Dedifferentiated amniotic fluid mesenchymal stem cell (primary cell): ENCODE measurements around the gene IPMK.

ENCODE experiments used
- DNase-seq: peaks from one replicate; pipeline ENCODE4 v3.0.0-alpha.2; 2016; ENCODE audit errors: extremely low spot score

IPMK gene

DNA sequence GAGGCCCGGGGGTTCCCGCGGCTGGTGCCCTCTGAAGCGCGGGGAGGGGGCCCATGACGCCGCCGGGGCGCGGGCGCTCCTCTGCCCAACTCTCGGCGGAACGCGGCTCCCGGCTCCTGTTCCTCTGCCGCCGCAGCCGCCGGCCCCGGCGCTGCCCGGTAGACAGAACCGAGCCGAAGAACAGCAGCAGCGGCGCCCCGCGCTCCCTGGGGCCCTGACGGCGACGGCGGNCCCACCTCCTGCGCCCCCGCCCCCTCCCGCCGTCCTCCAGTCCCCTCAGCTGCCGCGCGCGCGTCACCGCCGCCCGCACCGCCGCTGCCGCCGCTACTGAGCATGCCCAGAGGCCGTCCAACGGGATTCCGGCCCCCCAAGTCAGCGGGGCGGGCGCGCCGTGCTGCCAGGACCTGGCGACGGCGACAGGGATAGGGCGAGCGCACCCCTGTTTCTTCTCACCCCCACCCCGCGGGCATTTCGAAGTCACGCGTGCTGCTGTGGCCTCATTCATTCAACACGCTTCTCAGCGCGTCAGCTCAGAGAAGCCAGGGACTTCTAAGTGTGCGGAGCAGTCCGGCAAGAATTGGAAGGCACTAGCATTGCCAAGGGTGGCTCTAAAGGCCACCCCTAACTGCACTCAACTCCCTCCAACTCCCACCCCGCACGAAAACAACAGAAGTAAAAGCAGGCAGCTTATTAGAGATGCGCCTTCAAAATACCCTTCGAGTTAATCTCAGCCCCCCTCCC lies at the start of gene IPMK:
Gene IPMK, minus strand, starts transcription at position 182 of the 741 bp plus-strand sequence. CDS start 283 bp downstream, outside the sequence.
- peak; percentile 79 for DNase-seq

DNA sequence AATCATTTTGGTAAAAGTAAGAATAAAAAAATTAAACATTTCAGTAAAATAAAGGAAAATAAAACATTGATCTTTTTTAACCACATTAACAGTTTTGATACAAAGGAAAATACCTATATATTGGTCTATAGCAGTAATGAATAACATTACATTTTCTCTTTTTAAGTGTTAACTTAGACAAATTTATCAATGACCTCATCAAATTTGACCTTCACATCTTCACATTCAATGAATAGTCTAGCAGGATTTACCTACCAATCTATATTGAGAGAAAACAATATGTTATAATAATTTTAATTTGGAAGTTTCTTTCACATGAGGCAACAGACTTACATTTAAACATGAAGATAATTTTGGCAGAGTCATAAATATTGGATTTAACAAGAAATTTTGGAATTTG lies 49.2 kb upstream of the IPMK start:
- no peak for DNase-seq

DNA sequence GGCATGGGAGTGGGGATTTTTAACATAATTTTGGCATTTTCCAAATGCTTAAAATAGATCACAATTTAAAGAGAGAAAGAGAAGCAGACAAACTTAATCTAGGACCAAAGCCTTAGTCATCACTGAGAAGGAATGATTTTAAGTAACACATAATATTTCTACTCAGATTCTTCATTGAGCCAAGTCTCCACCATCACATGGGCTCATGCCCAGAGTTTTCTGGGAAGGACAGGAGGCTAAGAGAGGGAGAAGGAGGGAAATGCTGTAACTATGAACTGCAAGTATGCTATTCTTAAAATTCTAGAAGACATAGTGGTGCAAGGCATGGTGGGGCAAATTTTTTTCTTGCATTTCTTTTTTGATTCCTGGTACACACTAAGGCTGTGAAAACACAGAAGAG lies 43.3 kb upstream of the IPMK start:
- no peak for DNase-seq

DNA sequence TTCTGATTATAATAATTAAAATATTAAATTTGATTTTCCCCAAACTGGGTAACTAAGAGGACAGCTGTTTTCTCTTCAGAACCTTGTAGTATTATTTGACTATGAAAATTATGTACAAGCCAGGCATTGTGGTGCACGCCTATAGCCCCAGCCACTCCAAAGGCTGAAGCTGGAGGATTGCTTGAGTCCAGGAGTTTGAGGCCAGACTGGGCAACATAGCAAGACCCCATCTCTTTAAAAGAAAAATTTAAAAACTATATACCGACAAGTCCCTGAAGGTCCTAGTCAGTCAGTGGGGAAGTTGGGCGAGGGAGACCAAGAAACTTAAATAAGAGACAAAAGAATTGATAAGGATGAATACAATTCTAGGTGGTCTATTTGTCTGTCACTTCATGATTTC lies 40.0 kb upstream of the IPMK start:
- DNase-seq: no peak

DNA sequence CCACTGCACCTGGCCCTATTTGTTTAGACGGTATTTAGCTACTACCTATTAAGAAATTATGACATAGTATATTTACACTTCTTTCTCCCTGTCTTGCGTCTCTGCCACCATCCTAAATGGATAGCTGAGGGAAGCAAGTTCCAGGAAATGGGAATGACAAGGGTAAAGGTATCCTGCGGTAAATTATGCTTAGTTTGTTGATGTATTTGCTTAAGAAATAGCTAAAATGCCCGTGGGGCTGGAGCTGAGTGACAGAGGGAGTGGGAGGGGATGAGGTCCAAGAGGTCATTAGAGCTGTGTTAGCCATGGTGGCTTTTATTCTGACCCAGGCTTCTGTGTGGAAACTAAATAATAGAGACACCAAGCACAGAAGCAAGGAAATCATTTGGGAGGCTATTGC lies 38.1 kb upstream of the IPMK start:
- DNase-seq: no peak

DNA sequence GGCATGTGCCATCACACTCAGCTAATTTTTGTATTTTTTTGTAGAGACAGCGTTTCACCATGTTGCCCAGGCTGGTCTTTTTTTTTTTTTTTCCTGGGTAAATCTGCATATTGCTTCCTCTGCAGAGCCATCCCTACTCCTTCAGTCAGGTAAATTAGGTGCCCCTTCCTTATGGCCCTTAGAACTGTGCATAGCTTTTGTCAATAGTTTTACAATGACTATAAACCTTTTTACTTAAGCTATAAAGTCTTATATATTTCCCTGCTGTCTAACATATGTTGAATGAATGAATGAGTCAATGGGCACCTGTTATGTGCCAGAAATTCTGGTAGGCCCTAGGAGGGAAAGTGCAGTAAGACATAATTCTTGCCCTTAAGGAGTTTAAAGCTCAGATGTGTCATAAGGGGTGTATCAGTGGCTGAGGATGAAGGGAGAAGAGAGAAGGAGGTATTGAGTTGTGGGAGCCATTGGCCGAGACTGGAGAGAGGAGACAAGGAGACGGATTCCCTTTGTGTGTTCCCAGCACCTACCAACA lies 36.5 kb upstream of the IPMK start:
- no peak for DNase-seq

DNA sequence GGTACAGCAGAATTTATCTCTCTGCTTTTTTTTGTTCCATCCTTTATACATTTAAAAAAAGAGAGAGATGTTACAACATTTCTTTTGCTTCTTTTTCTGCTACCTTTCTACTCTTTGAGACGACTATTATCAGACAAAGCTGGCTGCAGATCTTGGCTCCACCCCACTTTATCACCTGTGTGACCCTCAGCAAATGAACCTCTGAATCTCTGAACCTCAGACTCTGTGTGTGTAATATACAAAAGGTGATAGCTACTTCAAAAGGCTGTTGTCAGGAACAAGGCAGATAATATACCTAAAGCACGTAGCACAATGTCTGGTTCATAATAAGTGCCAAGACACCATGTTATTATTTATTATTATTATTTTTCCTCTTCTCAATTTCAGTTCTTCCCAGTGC lies 34.6 kb upstream of the IPMK start:
- no peak for DNase-seq

DNA sequence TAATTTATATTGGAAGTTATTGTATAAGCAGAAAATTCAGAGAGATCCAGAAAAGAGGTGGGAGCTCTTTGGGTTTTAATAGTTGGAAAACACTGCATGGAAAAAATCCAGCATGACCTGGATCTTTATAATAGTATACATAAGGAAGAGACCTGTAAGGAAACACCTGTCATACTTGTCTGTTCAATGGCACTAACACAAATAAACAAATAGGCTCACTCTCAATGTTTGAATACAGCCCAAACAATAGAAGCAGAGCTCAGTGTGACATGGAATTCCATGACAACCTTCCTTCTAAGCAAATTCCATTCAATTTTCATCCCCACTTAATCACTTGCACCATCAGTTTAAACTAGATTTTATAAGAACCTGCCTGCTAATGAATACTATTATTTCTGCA lies 33.0 kb upstream of the IPMK start:
- DNase-seq: no peak

DNA sequence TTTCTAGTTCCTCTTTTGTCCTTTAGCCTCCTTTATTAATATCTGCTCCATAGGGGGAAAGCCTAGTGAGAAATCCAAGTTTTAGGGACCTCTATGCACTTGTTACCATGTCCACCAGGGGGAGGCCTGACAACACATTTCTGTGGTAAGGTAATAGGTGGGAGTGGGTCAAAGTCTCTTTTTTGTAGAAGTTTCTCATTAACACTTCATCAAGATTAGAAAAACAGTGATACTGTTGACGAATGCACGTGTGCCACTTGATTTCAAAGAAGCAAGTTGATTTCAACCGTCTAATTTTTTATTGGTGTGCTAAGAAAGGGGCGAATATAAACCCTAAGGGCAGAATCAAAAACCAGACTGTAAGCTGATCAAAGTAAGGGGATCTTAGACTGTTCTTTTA lies 31.9 kb upstream of the IPMK start:
- DNase-seq: no peak

DNA sequence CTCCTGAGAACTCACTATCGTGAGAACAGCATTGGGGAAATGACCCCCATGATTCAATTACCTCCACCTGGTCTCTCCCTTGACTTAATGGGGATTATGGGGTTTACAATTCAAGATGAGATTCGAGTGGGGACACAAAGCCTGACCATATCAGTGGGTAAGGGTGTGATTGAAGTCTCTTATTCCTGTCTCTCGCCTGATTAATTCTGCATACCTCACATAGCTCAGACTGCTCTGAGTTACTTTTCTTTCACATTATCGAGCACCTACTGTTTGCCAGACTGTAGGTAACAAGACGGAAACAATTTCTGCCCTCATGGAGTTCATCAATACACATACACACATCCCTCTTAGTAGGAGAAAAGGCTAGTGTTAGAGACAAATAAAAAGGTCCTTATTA lies 26.3 kb upstream of the IPMK start:
- DNase-seq: no peak

DNA sequence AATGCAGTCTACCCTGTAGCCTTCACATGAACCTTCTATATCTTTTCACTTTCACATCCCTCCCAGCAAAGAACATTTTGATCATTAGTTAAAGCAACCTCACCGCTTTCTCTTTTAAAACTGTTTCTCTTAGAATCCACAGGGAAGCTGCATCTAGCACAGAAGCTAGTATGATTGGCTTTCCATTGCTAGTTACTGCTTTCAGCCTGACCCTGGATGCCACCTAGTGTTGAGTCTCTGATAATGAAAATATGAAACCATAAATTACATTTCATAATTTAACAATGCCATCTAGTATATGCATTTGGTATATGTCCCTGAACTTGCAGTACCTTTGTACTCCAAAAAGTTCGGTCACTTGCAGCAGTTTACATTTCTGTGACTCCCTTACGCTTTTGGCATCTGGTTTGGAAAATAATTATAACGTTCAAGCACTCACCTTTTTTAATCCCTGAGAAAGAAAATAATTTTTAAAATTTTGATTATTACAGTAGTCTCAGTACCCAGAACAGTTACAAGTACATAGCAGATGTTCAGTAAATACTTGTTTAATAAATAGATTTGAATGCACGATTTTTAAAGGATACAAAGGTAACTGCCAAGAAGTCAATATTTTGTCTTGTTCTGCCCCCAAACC lies 24.0 kb upstream of the IPMK start:
- DNase-seq: peak; percentile 84

DNA sequence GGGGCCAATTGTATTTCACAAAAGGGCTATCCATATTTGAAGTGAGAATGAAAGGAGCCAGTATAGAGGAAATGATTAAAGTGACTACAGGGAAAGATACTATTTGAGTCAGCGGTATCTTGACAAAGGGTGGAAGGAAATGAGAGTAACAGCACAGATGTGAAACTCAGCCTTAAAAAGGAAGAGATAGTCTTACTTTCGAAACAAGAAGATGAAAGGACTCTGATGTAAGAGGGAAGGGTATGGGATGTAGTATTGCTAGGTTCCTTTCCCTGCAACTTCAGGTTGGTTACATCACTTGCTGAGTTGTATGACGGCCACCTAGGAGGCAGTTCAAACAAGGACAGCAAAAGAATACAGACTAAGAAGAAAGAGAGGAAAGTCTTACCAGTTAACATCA lies 14.9 kb upstream of the IPMK start:
- no peak for DNase-seq

DNA sequence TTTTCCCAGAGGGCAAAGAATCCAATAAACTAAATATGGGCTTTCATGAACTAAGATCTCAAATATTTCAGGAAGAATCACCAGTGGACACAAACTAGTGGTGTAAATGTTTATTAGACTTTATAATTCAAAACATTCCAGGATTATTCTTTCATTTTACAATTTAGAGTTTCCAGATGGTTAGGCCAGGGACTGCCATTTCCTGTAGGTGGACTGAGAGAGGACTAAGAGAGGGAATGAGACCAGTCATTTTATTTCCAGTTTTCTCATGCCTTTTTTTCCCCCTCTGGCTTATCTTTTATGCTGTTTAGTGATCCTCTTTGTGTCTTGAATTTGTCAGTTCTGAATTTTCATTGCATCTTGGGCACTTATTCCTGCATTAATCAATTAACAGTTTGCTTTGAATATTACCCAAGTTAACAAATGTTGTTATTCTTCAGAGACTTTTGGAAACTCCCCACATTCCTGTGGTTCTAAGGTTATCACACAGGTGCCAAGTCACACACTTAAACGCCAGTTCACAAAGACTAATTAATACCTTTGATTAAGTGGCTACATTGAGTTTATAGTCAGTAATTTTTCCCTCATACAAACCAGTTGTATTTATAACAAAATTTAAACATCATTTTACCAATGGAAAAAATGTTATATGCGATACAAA lies 13.5 kb upstream of the IPMK start:
- DNase-seq: no peak

DNA sequence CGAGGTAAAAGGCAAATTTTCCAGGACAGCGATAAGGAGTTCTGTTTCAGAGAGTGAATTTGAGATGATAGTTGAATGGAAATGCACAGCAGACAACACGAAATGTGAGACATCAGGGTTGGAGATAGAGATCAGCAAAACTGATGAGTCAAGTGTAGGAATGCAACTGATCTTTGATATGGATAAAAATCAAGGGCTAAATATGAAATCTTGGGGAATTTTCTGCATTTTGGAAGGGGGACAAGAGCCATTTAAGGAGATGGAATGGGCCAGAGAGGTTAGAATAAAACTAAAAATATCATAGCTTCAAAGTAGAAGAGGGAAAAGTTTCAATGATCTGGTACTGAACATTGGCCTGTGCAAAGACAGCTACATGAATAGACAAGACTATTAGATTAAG lies 12.8 kb upstream of the IPMK start:
- no peak for DNase-seq

DNA sequence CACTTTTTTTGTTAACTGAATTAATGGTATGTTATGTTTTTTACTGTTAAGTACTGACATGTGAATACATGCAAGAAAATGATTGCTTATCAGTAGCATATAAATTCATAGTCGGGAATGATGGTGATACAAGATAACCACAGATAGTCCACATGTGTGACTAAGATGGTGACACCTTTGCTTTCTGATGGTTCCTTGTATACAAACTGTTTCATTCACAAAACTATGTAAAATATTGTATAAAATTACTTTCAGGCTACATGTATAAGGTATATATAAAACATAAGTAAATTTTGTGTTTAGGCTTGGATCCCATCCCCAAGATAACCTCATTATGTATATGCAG lies 11.2 kb upstream of the IPMK start:
- DNase-seq: no peak

DNA sequence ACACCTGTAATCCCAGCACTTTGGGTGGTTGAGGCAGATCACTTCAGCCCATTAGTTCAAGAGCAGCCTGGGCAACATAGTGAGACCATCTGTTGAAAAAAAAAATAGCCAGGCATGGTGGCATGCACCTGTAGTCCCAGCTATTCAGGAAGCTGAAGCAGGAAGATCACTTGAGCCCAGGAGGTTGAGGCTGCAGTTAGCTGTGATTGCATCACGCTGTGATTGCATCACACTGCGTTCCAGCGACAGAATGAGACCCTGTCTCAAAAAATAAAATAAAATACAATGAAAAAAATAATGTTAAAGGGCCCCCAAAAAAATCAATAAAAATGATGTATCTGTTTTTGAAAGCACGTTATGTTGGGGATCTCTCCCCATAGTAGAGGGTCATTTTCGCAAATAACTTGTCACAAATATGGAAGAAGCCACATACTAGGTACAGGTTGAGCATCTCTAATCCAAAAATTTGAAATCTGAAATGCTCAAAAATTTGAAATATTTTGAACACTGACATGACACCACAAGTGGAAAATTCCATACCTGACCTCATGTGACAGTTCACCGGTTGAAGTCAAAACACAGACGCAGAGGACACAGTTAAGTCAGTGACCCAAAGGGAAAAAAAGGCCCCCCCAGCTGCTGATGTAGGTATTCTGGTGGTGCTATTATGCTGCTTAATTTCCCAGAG lies 10.7 kb upstream of the IPMK start:
- no peak for DNase-seq

DNA sequence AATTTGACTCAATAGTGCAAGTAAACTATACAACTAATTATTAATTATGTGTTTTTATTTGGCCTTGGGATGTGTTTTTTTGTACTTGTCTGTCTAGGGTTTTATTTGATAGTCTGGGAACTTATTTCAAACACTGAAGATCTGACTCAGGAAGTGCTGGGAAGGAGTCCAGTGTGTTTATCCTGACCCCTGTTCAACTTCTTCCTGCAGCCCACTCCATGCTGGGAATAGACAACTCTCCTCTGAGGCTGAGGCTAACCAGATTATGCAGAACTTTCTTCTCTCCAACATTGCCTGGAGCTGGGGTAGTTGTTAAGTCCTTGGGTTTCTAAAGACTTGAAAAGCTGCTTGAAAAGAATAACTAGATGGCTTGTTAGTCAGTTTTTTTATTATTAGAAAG lies 8.2 kb upstream of the IPMK start:
- no peak for DNase-seq

DNA sequence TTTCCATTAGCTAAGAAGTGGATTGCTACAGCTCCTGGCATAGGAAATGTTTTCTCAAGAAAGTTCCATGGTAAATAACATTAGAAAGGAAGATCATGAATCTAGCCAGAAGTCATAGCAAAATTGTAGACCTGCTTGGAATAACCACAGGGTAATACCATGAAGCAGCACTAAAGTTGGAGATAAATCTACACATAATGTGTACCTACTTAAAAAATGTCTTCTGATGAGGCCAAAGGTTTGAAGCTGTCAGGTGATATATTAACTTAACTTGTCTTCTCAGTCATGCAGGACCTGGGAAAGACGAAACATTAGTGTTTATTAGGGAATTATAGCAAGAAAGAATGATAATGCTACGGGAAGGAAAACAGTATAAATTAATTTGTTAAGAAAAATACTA lies 7.6 kb upstream of the IPMK start:
- DNase-seq: no peak

DNA sequence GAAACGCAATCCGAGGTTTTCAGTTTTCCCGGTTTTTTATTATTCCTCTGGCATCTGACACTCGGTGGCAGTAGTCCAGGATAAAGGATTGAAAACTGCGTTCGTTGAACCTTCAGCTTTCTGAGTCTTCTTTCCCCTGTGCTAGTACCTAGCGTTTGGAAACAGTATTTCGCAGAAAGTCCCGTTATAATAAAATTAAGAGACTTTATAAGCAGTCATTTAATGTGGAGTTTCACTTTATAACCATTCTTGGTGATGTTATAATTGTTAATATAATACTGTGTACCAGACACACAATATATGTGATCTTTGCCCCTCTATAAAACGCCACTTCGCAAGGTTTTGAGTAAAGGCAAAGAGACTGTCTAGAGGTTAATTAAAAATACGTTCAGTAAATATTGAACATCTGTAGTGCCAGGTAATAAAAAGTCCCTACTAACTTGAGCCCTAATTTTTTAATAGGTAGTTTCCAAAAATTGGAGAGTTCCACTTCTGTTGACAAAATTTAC lies 2.1 kb upstream of the IPMK start:
- no peak for DNase-seq

DNA sequence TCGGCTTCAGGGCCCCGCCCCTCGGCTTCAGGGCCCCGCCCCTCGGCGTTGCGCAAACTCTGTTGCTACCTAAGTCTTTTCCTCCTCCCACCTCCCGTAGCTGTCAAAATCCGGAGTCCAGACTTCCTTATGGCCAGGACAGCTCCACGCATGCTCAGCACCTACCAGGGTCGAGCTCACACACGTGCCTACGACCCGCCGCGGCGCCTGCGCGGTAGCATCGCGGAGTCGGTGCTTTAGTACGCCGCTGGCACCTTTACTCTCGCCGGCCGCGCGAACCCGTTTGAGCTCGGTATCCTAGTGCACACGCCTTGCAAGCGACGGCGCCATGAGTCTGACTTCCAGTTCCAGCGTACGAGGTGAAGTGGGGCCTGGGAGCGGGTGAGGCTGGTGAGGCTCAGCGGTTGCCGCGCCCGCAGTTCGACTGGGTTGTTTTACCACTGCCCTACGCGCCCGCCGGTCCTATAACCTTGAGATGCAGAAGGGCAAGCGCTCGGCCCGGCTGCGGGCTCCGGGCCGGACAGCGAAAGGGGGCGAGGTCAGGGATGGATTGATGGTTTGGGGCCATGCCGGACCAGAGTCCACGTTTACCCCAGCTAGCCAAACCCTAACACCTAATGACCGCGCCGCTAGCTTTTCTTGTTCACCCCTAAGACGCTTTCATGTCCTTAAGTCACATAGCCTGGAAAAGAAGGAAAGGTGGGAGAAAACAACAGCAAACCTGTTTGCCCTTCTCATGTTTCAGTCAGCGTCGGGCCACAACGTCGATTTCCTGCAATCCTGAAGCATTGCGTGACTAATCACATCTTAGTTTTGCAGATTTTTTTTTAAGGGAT lies 1.5 kb upstream of the IPMK start, which contains the start of gene CISD1:
Gene CISD1, plus strand, starts transcription at position 217 of the 836 bp plus-strand sequence. Its CDS starts 112 bp downstream, at position 329.
- peak; percentile 99 for DNase-seq

DNA sequence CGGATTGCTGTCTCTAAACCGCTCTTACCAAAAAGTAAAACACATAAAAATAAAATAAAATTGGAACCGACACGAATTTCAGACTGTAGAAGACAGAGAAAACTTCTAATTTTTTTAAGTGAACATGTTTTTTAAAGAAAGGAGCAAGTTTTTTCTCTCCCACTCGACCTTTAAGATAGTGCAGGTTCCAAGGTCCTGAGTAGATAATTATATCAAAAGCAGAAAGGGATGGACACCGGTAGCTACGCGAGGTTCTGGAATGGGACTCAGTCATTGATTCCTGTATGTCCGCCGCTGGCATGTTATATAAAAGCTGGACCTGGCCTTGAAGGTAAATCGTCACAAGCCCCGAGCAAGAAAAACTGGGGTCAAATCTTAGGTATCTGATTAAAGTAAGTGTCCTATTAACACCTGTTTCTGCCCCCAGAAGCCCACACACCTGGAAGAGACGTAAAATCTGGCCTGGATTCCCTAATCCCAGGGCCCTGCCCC lies 806 bp upstream of the IPMK start:
- no peak for DNase-seq
